Tongue (tissue), 2 donors: ENCODE results near the gene CMAS. TPM values are rescaled to one million over a fixed set of nuclear protein-coding genes. Genes with fewer than 3 reads are reported as not detected.
"Not testable (repeated sequence)": the region's sequence is repeated elsewhere in the genome, so short reads cannot be mapped to it uniquely, and the experiment has no call there.

Source experiments
- DNase-seq: peaks from one replicate; pipeline ENCODE4 v3.0.0-alpha.2; 2015
- total RNA-seq: library from RNA; depleted of rRNA; stranded (reverse); fragments of >200 nt; gene quantifications from one replicate; pipeline ENCODE4 v1.2.3, GENCODE V29; 2014

CMAS gene
- total RNA-seq, 1 donor from 2014 or later: 27.0 TPM

GRCh38 chr12:22047494-22047893 lies 1.5 kb downstream of the CMAS start:
- DNase-seq: no peak

- DNase-seq: no peak
Measured at GRCh38 chr12:22048351-22049041, 2.5 kb downstream of the CMAS start.

- DNase-seq: no peak
Measured at GRCh38 chr12:22050078-22050477, 4.1 kb downstream of the CMAS start.

- DNase-seq: peak; percentile 10
Measured at GRCh38 chr12:22051114-22051698, 5.2 kb downstream of the CMAS start.

- DNase-seq: not testable (repeated sequence)
Measured at GRCh38 chr12:22052994-22053393, 7.0 kb downstream of the CMAS start.

- DNase-seq: no peak
Measured at GRCh38 chr12:22054155-22054554, 8.1 kb downstream of the CMAS start.

- no peak for DNase-seq
Measured at GRCh38 chr12:22056607-22057006, 10.6 kb downstream of the CMAS start.

- DNase-seq: no peak
Measured at GRCh38 chr12:22059976-22060647, 14.1 kb downstream of the CMAS start.

- no peak for DNase-seq
Measured at GRCh38 chr12:22064968-22065367, 18.9 kb downstream of the CMAS start.

- no peak for DNase-seq
Measured at GRCh38 chr12:22066310-22066709, 20.3 kb downstream of the CMAS start.

GRCh38 chr12:22069851-22070250 lies 23.8 kb downstream of the CMAS start:
- no peak for DNase-seq

GRCh38 chr12:22082190-22082701 lies 36.2 kb downstream of the CMAS start:
- peak; percentile 62 for DNase-seq

GRCh38 chr12:22083167-22083566 lies 37.1 kb downstream of the CMAS start:
- peak; percentile 79 for DNase-seq

- no peak for DNase-seq
Measured at GRCh38 chr12:22084852-22085251, 38.8 kb downstream of the CMAS start.

- DNase-seq: no peak
Measured at GRCh38 chr12:22088886-22089285, 42.9 kb downstream of the CMAS start.

- DNase-seq: no peak
Measured at GRCh38 chr12:22089486-22089885, 43.5 kb downstream of the CMAS start.

GRCh38 chr12:22099062-22099461 lies 53.0 kb downstream of the CMAS start:
- DNase-seq: not testable (repeated sequence)

- DNase-seq: peak; percentile 53
Measured at GRCh38 chr12:22100958-22101748, 55.1 kb downstream of the CMAS start.

- DNase-seq: peak; percentile 60
Measured at GRCh38 chr12:22101749-22102243, 55.8 kb downstream of the CMAS start.

GRCh38 chr12:22103418-22103817 lies 57.4 kb downstream of the CMAS start:
- DNase-seq: no peak

GRCh38 chr12:22105542-22105941 lies 59.5 kb downstream of the CMAS start:
- DNase-seq: no peak

GRCh38 chr12:22110176-22110575 lies 64.2 kb downstream of the CMAS start:
- no peak for DNase-seq
